Mononuclear cell (primary cell): ENCODE data around the gene MYRFL. TPM values are rescaled to one million over a fixed set of nuclear protein-coding genes. Genes with fewer than 3 reads are reported as not detected.

Experiments used
- H3K27me3 ChIP-seq: 2 replicates; pipeline ENCODE4 v1.6.0; 2011; ENCODE audit warnings: low read length, control low read depth; ENCODE audit not compliant: insufficient read depth
- H3K4me1 ChIP-seq: 2 replicates; pipeline ENCODE4 v1.5.1; 2011; ENCODE audit warnings: mild to moderate bottlenecking, low read length, control low read depth; ENCODE audit not compliant: insufficient read depth
- H3K4me3 ChIP-seq: 2 replicates; pipeline ENCODE4 v1.5.1; 2011; ENCODE audit warnings: mild to moderate bottlenecking, low read length, moderate library complexity
- H3K9me3 ChIP-seq: 2 replicates; pipeline ENCODE4 v1.5.1; 2011; ENCODE audit warnings: low read depth, mild to moderate bottlenecking, control low read depth, low read length
- total RNA-seq: library from RNA; depleted of rRNA; stranded (reverse); fragments of >200 nt; gene quantifications from one replicate; pipeline ENCODE4 v1.2.3, GENCODE V29; 2012

MYRFL gene
- total RNA-seq, 1 donor = 0.10 TPM

DNA sequence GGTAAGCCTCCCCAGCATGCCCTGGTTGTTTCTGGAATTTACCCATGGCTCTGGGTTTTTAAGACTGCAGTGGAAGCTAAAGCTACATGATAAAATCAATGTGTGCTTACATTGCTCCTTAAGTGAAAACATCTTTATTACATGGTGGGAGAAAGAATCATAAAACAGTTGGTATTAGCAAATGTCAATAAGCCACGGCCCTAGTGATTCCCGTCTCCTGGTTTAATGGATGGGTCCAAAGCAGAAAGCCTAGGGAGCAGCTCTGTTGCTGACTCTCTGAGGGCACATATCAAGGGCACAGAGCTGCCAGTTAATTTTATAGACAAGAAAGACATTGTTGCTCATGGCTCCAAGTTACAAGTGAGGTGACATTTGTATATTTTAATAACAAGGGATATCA is 127.9 kb downstream of the MYRFL start:
- no peaks in the 10 kb centered on the region for H3K4me1 ChIP-seq

DNA sequence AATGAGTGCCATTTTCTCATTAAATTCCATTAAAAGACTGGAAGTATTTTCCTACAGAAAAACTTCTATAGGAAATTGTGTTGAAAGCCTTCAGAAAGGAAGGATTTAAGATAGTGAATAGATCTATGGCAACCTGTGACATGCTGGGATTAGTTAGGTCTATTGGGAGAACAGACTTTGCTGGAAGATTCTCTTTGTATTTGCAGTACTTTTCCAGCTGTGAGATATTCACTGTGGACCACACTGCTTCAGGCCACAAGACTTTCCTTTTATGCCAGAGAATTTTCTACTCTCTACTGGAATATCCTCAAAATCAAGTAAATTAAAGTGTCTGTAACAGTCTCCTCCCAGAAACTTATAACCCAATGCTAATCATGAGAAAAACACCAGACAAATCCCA is 136.2 kb downstream of the MYRFL start:
- no peaks in the 10 kb centered on the region for H3K4me1 ChIP-seq
- H3K27me3 ChIP-seq = peaks cover 3% of the 10 kb centered on the region
- no peaks in the 10 kb centered on the region for H3K9me3 ChIP-seq
- H3K4me3 ChIP-seq = no peak overlapping the region

More for the DNA sequence above, 127.9 kb downstream of the MYRFL start:
- peaks cover 1% of the 10 kb centered on the region for H3K27me3 ChIP-seq
- H3K9me3 ChIP-seq = no peaks in the 10 kb centered on the region
- no peak overlapping the region for H3K4me3 ChIP-seq

- Histone ChIP-seq H3K4me3 (no peak overlapping the region), H3K4me1 (no peaks in the 10 kb centered on the region), H3K27me3 (no peaks in the 10 kb centered on the region), H3K9me3 (no peaks in the 10 kb centered on the region)
These were observed 141.4 kb downstream of the MYRFL start for GRCh38 chr12:69966409-69966808.

- no peaks in the 10 kb centered on the region for H3K4me1 ChIP-seq
- no peak overlapping the region for H3K4me3 ChIP-seq
- no peaks in the 10 kb centered on the region for H3K27me3 ChIP-seq
- H3K9me3 ChIP-seq = no peaks in the 10 kb centered on the region
These were observed 141.8 kb downstream of the MYRFL start for GRCh38 chr12:69966839-69967238.

DNA sequence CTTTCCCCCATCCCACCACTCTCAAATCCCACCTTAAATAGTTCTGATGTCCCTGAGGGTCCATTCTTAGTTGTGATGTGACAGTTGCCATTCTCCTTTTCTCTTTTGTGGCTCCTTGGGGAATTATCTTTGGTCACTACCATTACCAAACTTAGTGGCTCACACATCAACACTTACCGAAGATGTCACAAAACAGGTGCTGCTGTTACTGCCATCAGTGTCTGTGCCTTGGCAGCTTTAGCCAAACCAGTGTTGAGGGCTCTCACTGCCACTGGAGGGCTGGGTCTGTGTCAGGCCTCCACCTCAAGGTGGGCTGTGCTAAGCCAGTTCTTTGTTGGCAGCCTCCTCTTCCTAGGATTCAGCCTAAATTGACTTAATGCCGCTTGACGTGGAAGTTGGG is 144.0 kb downstream of the MYRFL start:
- no peak overlapping the region for H3K4me3 ChIP-seq
- no peaks in the 10 kb centered on the region for H3K27me3 ChIP-seq
- H3K9me3 ChIP-seq = no peaks in the 10 kb centered on the region
- H3K4me1 ChIP-seq = no peaks in the 10 kb centered on the region

- no peaks in the 10 kb centered on the region for H3K9me3 ChIP-seq
- H3K4me3 ChIP-seq = no peak overlapping the region
- H3K4me1 ChIP-seq = no peaks in the 10 kb centered on the region
- H3K27me3 ChIP-seq = no peaks in the 10 kb centered on the region
These were observed 147.1 kb downstream of the MYRFL start for GRCh38 chr12:69972136-69972535.

- H3K9me3 ChIP-seq = no peaks in the 10 kb centered on the region
- H3K4me3 ChIP-seq = no peak overlapping the region
- H3K4me1 ChIP-seq = no peaks in the 10 kb centered on the region
- no peaks in the 10 kb centered on the region for H3K27me3 ChIP-seq
These were observed 153.0 kb downstream of the MYRFL start for GRCh38 chr12:69978020-69978419.

DNA sequence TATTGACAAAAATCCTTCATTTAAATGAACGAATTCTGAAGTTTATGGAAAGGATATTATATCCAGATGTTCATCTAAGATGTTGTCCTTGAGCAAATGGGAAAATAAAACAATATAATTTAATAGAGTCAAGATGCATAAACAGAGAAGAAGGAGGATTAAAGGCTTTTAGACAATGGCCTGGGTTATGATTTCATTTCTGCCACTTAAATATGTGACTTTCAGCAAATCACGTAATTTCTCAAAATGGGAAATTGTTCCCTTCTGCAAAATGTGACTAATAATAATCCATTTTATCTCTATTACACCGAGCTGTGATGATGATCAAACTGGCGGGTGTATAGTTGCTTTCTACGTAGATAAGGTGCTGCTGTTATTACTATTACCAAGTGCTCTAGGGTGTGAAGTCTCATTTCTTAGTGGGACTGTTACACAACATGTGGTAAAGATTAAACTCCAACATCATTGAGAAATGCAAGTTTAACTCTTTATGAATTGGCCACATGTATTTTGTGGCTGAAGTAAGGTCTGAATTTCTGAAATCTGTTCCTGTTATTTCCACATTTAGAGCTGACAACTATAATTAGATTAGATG is 157.0 kb downstream of the MYRFL start:
- H3K4me3 ChIP-seq = no peak overlapping the region
- no peaks in the 10 kb centered on the region for H3K9me3 ChIP-seq
- no peaks in the 10 kb centered on the region for H3K4me1 ChIP-seq
- H3K27me3 ChIP-seq = no peaks in the 10 kb centered on the region

GRCh38 chr12:69984241-69984640 is 159.2 kb downstream of the MYRFL start:
- Histone ChIP-seq H3K4me1 (no peaks in the 10 kb centered on the region), H3K4me3 (no peak overlapping the region), H3K27me3 (no peaks in the 10 kb centered on the region), H3K9me3 (no peaks in the 10 kb centered on the region)

DNA sequence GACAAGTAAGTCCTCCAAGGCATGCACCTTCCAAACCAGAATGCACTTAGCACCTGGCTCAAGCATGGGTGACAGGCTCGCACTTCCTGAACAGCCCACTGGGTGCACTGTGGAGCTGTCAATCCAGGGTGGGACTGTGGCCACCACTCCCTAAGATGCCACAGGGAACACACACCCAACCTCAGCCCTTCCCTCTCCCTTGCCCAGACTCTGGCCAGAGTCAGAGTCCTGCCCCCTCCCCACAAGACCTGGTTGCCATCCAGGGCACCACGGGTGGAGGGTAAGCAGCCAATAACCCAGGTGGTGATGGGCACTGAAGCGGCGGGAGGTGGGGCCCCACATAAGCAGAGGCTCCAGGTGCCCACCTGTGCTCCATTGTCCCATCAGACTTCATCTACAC is 160.6 kb downstream of the MYRFL start:
- no peak overlapping the region for H3K4me3 ChIP-seq
- no peaks in the 10 kb centered on the region for H3K9me3 ChIP-seq
- H3K4me1 ChIP-seq = no peaks in the 10 kb centered on the region
- H3K27me3 ChIP-seq = no peaks in the 10 kb centered on the region

DNA sequence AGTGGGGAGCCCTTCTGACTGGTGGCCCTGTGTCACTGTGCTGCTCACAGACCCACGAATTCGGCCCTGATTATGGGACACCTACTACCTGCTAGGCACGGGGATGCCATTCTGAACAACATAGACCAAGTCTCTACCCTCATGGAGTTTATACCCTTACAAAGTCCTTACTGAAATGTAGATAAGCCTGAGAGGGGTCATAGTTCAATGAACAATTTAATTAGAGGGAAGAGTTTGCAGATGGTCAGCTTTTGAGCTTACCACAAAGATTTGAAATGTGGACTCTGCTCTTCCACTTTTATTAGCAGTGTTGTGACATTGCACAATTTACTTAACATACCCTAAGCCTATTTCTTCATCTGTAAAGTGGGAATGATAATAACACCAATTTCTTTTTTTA is 161.1 kb downstream of the MYRFL start:
- no peaks in the 10 kb centered on the region for H3K4me1 ChIP-seq
- H3K9me3 ChIP-seq = no peaks in the 10 kb centered on the region
- no peaks in the 10 kb centered on the region for H3K27me3 ChIP-seq
- H3K4me3 ChIP-seq = no peak overlapping the region

- no peaks in the 10 kb centered on the region for H3K27me3 ChIP-seq
- no peaks in the 10 kb centered on the region for H3K4me1 ChIP-seq
- no peak overlapping the region for H3K4me3 ChIP-seq
- no peaks in the 10 kb centered on the region for H3K9me3 ChIP-seq
These were observed 162.6 kb downstream of the MYRFL start for GRCh38 chr12:69987579-69988091.

GRCh38 chr12:69988481-69989321 is 163.7 kb downstream of the MYRFL start:
- no peaks in the 10 kb centered on the region for H3K9me3 ChIP-seq
- no peak overlapping the region for H3K4me3 ChIP-seq
- no peaks in the 10 kb centered on the region for H3K27me3 ChIP-seq
- no peaks in the 10 kb centered on the region for H3K4me1 ChIP-seq

GRCh38 chr12:69991690-69992288 is 166.8 kb downstream of the MYRFL start:
- H3K9me3 ChIP-seq = no peaks in the 10 kb centered on the region
- H3K27me3 ChIP-seq = no peaks in the 10 kb centered on the region
- H3K4me1 ChIP-seq = no peaks in the 10 kb centered on the region
- no peak overlapping the region for H3K4me3 ChIP-seq

DNA sequence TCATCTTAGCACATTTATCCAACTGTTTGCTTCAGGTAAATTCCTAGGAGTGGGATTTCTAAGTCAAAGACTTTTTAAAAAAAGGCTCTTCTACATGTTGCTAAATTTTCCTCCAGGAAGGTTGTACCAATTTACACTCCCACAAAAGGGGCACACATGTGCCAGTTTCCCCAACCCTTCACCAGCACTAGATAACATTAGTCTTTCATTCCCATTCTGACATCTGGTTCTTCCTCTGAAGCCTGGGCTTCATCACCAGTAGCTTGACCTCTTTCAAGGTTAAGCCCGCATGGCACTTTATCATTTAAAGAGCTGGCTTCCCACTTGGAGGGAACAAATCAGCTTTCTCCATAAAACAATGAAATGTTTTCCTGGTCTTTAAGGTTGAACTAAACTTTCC is 168.4 kb downstream of the MYRFL start:
- Histone ChIP-seq H3K4me3 (no peak overlapping the region), H3K4me1 (no peaks in the 10 kb centered on the region), H3K9me3 (no peaks in the 10 kb centered on the region), H3K27me3 (no peaks in the 10 kb centered on the region)
